Ishikawa (cell line): ENCODE data around the gene CCDC60.
A peak's percentile ranks its signal among the peaks of the same experiment; 100 is the strongest.

Experiments used
- CEBPB ChIP-seq: IDR thresholded peaks from 2 replicates; pipeline ENCODE4 v1.6.1; 2012
- CREB1 ChIP-seq: IDR thresholded peaks from 2 replicates; pipeline ENCODE4 v1.6.1; 2012; ENCODE audit warnings: low read depth
- EGR1 ChIP-seq: IDR thresholded peaks from 2 replicates; pipeline ENCODE4 v1.6.1; 2012
- EP300 ChIP-seq: IDR thresholded peaks from 2 replicates; pipeline ENCODE4 v1.6.1; 2012; ENCODE audit warnings: borderline replicate concordance
- FOXM1 ChIP-seq: IDR thresholded peaks from 2 replicates; pipeline ENCODE4 v1.6.1; 2012; ENCODE audit warnings: low read depth, borderline replicate concordance
- NFIC ChIP-seq: IDR thresholded peaks from 2 replicates; pipeline ENCODE4 v1.6.1; 2012
- RAD21 ChIP-seq: IDR thresholded peaks from 2 replicates; pipeline ENCODE4 v1.6.1; 2012; ENCODE audit warnings: low read depth
- REST ChIP-seq: IDR thresholded peaks from 2 replicates; pipeline ENCODE4 v1.6.1; 2012; ENCODE audit warnings: low read depth, mild to moderate bottlenecking
- TAF1 ChIP-seq: IDR thresholded peaks from 2 replicates; pipeline ENCODE4 v1.6.1; 2012; ENCODE audit warnings: low read depth, mild to moderate bottlenecking
- TCF12 ChIP-seq: IDR thresholded peaks from 2 replicates; pipeline ENCODE4 v1.6.1; 2012; ENCODE audit warnings: low read depth
- TEAD4 ChIP-seq: IDR thresholded peaks from 2 replicates; pipeline ENCODE4 v1.6.1; 2012
- YY1 ChIP-seq: IDR thresholded peaks from 2 replicates; pipeline ENCODE4 v1.6.1; 2012; ENCODE audit warnings: low read depth
- ZBTB7A ChIP-seq: IDR thresholded peaks from 2 replicates; pipeline ENCODE4 v1.6.1; 2012; ENCODE audit warnings: low read depth
- TF ChIP-seq, protein P1 (sequence below): IDR thresholded peaks from 2 replicates; pipeline ENCODE4 v1.6.1; 2012
- TF ChIP-seq, protein P2 (sequence below): IDR thresholded peaks from 2 replicates; pipeline ENCODE4 v1.6.1; 2012

CCDC60 gene

GRCh38 chr12:119544765-119545625 is 210.5 kb downstream of the CCDC60 start:
- peak; percentile 84 for TF ChIP-seq RAD21
- TF ChIP-seq TAF1, result no peak

DNA sequence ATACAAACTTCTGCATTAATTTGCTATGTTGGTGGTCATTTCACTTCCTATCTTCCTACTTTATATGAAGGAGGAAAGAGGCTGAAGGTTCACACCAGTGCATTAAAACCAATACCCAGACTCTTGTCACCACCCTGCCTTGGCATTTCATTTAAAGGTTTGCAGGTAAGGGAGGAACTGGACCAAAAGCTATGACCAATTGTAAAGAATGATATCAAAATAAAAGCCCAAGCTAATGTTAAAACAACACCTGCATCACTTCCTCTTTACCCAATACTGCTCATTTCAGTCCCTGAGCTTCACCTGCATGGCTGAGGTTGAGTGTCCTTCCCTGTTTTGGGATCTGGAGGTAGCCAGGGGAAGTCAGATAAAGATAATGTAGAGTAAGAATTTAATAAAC is 211.8 kb downstream of the CCDC60 start:
- TF ChIP-seq EP300 (no peak), CEBPB (no peak), ZBTB7A (no peak), CREB1 (no peak), TEAD4 (no peak), FOXM1 (no peak), NFIC (no peak), YY1 (no peak), TAF1 (no peak), REST (no peak), EGR1 (no peak), RAD21 (no peak), TCF12 (no peak)
- TF ChIP-seq, protein P1, sequence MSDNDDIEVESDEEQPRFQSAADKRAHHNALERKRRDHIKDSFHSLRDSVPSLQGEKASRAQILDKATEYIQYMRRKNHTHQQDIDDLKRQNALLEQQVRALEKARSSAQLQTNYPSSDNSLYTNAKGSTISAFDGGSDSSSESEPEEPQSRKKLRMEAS, result no peak
- TF ChIP-seq, protein P2, sequence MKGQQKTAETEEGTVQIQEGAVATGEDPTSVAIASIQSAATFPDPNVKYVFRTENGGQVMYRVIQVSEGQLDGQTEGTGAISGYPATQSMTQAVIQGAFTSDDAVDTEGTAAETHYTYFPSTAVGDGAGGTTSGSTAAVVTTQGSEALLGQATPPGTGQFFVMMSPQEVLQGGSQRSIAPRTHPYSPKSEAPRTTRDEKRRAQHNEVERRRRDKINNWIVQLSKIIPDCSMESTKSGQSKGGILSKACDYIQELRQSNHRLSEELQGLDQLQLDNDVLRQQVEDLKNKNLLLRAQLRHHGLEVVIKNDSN, result no peak

- no peak for TF ChIP-seq ZBTB7A
- TF ChIP-seq, protein P1, result no peak
- no peak for TF ChIP-seq TAF1
- no peak for TF ChIP-seq NFIC
- TF ChIP-seq TCF12, result no peak
- TF ChIP-seq CREB1, result no peak
- no peak for TF ChIP-seq CEBPB
- TF ChIP-seq YY1, result no peak
- TF ChIP-seq REST, result no peak
- no peak for TF ChIP-seq RAD21
- TF ChIP-seq EGR1, result no peak
- TF ChIP-seq EP300, result no peak
- no peak for TF ChIP-seq TEAD4
- no peak for TF ChIP-seq FOXM1
- TF ChIP-seq, protein P2, result no peak
Observed at GRCh38 chr12:119547001-119547400, 212.5 kb downstream of the CCDC60 start.

DNA sequence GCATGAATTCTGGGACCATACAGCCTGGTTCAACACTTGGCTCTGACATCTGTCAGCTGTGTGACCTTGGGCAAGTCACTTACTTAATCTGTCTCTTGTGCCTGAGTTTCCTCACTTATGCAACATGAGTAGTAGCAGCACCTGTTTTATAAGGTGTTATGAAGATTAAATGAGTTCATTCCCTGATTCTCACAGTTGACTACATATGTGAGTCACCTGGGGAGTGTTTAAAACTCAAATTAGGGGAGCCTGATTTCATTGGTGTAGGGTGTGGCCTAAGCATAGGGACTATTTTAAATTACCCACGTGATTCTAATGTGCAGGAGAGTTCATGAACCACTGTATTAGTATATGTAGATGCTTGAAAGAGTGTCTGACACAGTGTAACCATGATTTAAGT is 222.3 kb downstream of the CCDC60 start:
- TF ChIP-seq, protein P2, result no peak
- TF ChIP-seq CEBPB (no peak), EP300 (no peak), TEAD4 (no peak), ZBTB7A (no peak), RAD21 (no peak), REST (no peak), YY1 (no peak), FOXM1 (no peak), TAF1 (no peak), NFIC (no peak), EGR1 (no peak)
- TF ChIP-seq, protein P1, result no peak
